PC-9 (cell line): Measurements from ENCODE around the gene MAP3K4. TPM values are rescaled to one million over a fixed set of nuclear protein-coding genes. Genes with fewer than 3 reads are reported as not detected.

Experiments
- BruUV-seq: library from RNA; stranded (reverse); fragments of 400-500 nt; replicated peaks from 2 replicates; lab custom pipeline; 2021; lab: Mats Ljungman, UMichigan
- CTCF ChIA-PET: fragments of 300-600 bp; sonication (Branson Sonifier 250); formaldehyde crosslinking; loops from one replicate; lab custom pipeline; 2022; ENCODE audit warnings: antibody characterized with exemption; lab: Charles Lee
- POLR2A ChIA-PET: fragments of 300-600 bp; sonication (Branson Sonifier 250); formaldehyde crosslinking; loops from one replicate; lab custom pipeline; 2022; ENCODE audit warnings: antibody characterized with exemption; ENCODE audit not compliant: unreplicated experiment; lab: Charles Lee
- DNase-seq, 2 experiments: peaks; one replicate each; pipeline versions ENCODE4 v3.0.0 to v3.0.0-alpha.2; 2015 to 2022; ENCODE audit warnings: mixed read lengths in 1 of 2
- H2AFZ ChIP-seq: fragments of 200-600 bp; sonication (generic); 2 replicates; pipeline ENCODE4 v1.8.1; 2017; ENCODE audit warnings: antibody characterized with exemption
- H3F3A ChIP-seq: fragments of 200-600 bp; sonication (generic); 2 replicates; pipeline ENCODE4 v1.8.1; 2017; ENCODE audit warnings: antibody characterized with exemption, mild to moderate bottlenecking, low read depth; ENCODE audit not compliant: insufficient read depth
- H3K27ac ChIP-seq: fragments of 200-600 bp; sonication (generic); 2 replicates; pipeline ENCODE4 v1.6.1; 2016; ENCODE audit warnings: mixed run types
- H3K27me3 ChIP-seq: fragments of 200-600 bp; sonication (generic); 2 replicates; pipeline ENCODE4 v1.6.1; 2016; ENCODE audit warnings: low read depth, mixed run types; ENCODE audit not compliant: insufficient read depth
- H3K36me3 ChIP-seq: fragments of 200-600 bp; sonication (generic); 2 replicates; pipeline ENCODE4 v1.6.1; 2016; ENCODE audit warnings: low read depth, mixed run types
- H3K4me1 ChIP-seq: fragments of 200-600 bp; sonication (generic); replicated peaks from 2 replicates; pipeline ENCODE4 v1.6.1; 2016; ENCODE audit warnings: mixed run types; ENCODE audit not compliant: insufficient read depth
- H3K4me2 ChIP-seq: fragments of 200-600 bp; sonication (generic); 2 replicates; pipeline ENCODE4 v1.6.1; 2017; ENCODE audit warnings: mixed run types
- H3K4me3 ChIP-seq: fragments of 200-600 bp; sonication (generic); 2 replicates; pipeline ENCODE4 v1.6.1; 2016; ENCODE audit warnings: mixed run types
- H3K79me2 ChIP-seq: fragments of 200-600 bp; sonication (generic); 2 replicates; pipeline ENCODE4 v1.6.1; 2017; ENCODE audit warnings: low read depth, mixed run types
- H3K9me2 ChIP-seq: fragments of 200-600 bp; sonication (generic); 2 replicates; pipeline ENCODE4 v1.8.1; 2017; ENCODE audit warnings: mild to moderate bottlenecking; ENCODE audit not compliant: insufficient read depth
- H3K9me3 ChIP-seq: fragments of 200-600 bp; sonication (generic); 2 replicates; pipeline ENCODE4 v1.8.1; 2016; ENCODE audit warnings: low read depth; ENCODE audit not compliant: insufficient read depth
- H4K20me1 ChIP-seq: fragments of 200-600 bp; sonication (generic); 2 replicates; pipeline ENCODE4 v1.8.1; 2017; ENCODE audit not compliant: insufficient read depth
- CTCF ChIP-seq: fragments of 200-600 bp; sonication (generic); conservative IDR thresholded peaks from 2 replicates; pipeline ENCODE4 v1.6.1; 2017; ENCODE audit warnings: mixed run types, antibody characterized with exemption, mild to moderate bottlenecking, moderate library complexity
- EZH2 ChIP-seq: fragments of 200-600 bp; sonication (generic); IDR thresholded peaks from 2 replicates; pipeline ENCODE4 v1.8.0; 2017; ENCODE audit warnings: antibody characterized with exemption, low read depth
- intact Hi-C: fragments of 100-400 bp; cut with micrococcal nuclease; formaldehyde crosslinking; loops from one replicate; pipeline ENCODE4 v1.10.0; 2022; ENCODE audit not compliant: unreplicated experiment
- total RNA-seq: library from RNA; stranded (reverse); gene quantifications from 2 replicates; pipeline ENCODE4 v1.2.3, GENCODE V29; 2021

MAP3K4 gene
- total RNA-seq, 1 experiment from 2014 or later, result 13.0 TPM

GRCh38 chr6:161003336-161003735, 11.8 kb downstream of the MAP3K4 start:
- Histone ChIP-seq H3K79me2 (no peaks in the 10 kb centered on the region; the same call in 1 of the 2 replicates), H3K9me3 (no peaks in the 10 kb centered on the region), H2AFZ (no peak overlapping the region), H3K4me3 (no peak overlapping the region), H4K20me1 (peaks cover 8% of the 10 kb centered on the region), H3K4me1 (no peaks in the 10 kb centered on the region), H3K9me2 (no peaks in the 10 kb centered on the region; the same call in 1 of the 2 replicates), H3K27me3 (no peaks in the 10 kb centered on the region), H3K4me2 (no peak overlapping the region), H3K27ac (no peak overlapping the region), H3F3A (no peaks in the 10 kb centered on the region), H3K36me3 (no peaks in the 10 kb centered on the region)
- no peak for DNase-seq
- TF ChIP-seq CTCF, result no peak
- no peak for TF ChIP-seq EZH2
- ChIA-PET CTCF (no interaction called here), POLR2A (no interaction called here)
- no TSS peak for BruUV-seq
- intact Hi-C loops, result no loop called here

- H2AFZ ChIP-seq, result no peak overlapping the region
- intact Hi-C loops, result no loop called here
- no peaks in the 10 kb centered on the region for H4K20me1 ChIP-seq
- DNase-seq, result no peak
- no peak overlapping the region for H3K4me3 ChIP-seq
- ChIA-PET CTCF (no interaction called here), POLR2A (no interaction called here)
- H3F3A ChIP-seq, result no peaks in the 10 kb centered on the region
- 0 out of 2 replicates have a peak, but pooled peaks cover 7% of the 10 kb centered on the region for H3K4me1 ChIP-seq
- no peaks in the 10 kb centered on the region for H3K9me3 ChIP-seq
- H3K9me2 ChIP-seq, result no peaks in the 10 kb centered on the region
- peaks cover 9% of the 10 kb centered on the region; the same call in 1 of the 2 replicates for H3K79me2 ChIP-seq
- H3K36me3 ChIP-seq, result no peaks in the 10 kb centered on the region
- BruUV-seq, result no TSS peak
- no peak for TF ChIP-seq EZH2
- TF ChIP-seq CTCF, result no peak
- H3K27me3 ChIP-seq, result no peaks in the 10 kb centered on the region
- H3K4me2 ChIP-seq, result no peak overlapping the region
- no peak overlapping the region for H3K27ac ChIP-seq
Measured at GRCh38 chr6:161008245-161008644, 16.7 kb downstream of the MAP3K4 start.

GRCh38 chr6:161009991-161010390, 18.4 kb downstream of the MAP3K4 start:
- H3K79me2 ChIP-seq, result peaks cover 9% of the 10 kb centered on the region; the same call in 1 of the 2 replicates
- no peak overlapping the region for H3K27ac ChIP-seq

More at GRCh38 chr6:161009991-161010390, 18.4 kb downstream of the MAP3K4 start:
- Histone ChIP-seq H3K27me3 (no peaks in the 10 kb centered on the region), H3K4me3 (no peak overlapping the region), H3K4me2 (no peak overlapping the region), H3K9me3 (no peaks in the 10 kb centered on the region), H3K4me1 (0 out of 2 replicates have a peak, but pooled peaks cover 7% of the 10 kb centered on the region), H3F3A (no peaks in the 10 kb centered on the region), H2AFZ (no peak overlapping the region), H3K9me2 (no peaks in the 10 kb centered on the region), H3K36me3 (no peaks in the 10 kb centered on the region), H4K20me1 (no peaks in the 10 kb centered on the region)
- no TSS peak for BruUV-seq
- no peak for TF ChIP-seq CTCF
- no peak for TF ChIP-seq EZH2
- ChIA-PET CTCF (no interaction called here), POLR2A (no interaction called here)
- intact Hi-C loops, result no loop called here
- no peak for DNase-seq
